Sigmoid colon (tissue), 4 donors: ENCODE data around the gene LZTFL1.

Source experiments
- CTCF ChIP-seq, 4 experiments: fragments of 450-650 bp in 3 of 4; fragments of 200-600 bp in 1 of 4; IDR thresholded peaks; one replicate each; pipeline ENCODE4 v1.5.1; 2016 to 2019; ENCODE audit warnings: antibody characterized with exemption in 4 of 4, mild to moderate bottlenecking in 3 of 4, moderate library complexity in 2 of 4
- EP300 ChIP-seq, 4 donors: sonication (generic); formaldehyde crosslinking; IDR thresholded peaks; one replicate each; pipeline ENCODE4 v1.6.1; 2017; ENCODE audit warnings: antibody characterized with exemption in 4 of 4
- POLR2A ChIP-seq, 2 donors: fragments of 450-650 bp; IDR thresholded peaks; one replicate each; pipeline ENCODE4 v1.6.1; 2016; ENCODE audit warnings: antibody characterized with exemption in 2 of 2, mild to moderate bottlenecking in 2 of 2, moderate library complexity in 2 of 2

- TF ChIP-seq CTCF (IDR thresholded peaks at IDR 0.05) (no peak), EP300 (IDR thresholded peaks at IDR 0.05) (no peak), POLR2A (IDR thresholded peaks at IDR 0.05) (no peak)
Measured at GRCh38 chr3:45803252-45803935, 38.5 kb downstream of the LZTFL1 start.
